ENCODE results near the gene OR2T6.

OR2T6 gene

DNA sequence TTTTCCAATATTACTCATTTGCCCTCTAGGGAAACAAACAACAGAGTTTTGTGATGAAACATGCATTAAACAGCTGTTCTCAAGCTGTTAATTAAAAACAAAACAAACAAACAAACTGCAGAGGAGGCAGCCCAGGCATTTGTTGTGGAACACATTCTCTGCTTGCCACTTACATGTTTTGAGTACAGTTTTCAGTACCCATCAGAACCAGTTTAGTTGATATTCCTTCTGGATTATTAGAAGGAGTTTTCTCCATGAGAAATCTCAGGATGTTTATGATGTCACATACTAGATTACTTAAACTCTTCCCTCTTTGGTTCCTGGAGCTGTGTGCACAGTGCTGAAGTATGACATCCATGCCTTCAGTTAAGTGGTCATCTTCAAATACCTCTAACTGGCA is at the start of gene OR2T6:
TSS of gene OR2T6 (plus strand) at position 301 of the 400 bp plus-strand sequence. CDS start 11,863 bp downstream, outside the sequence.
- H3K4me1 ChIP-seq (ENCODE audit: control insufficient read depth, insufficient read depth, low read length): no peaks in the 10 kb centered on the region
- H3K36me3 ChIP-seq (ENCODE audit: control insufficient read depth in 2 of 2, insufficient read depth in 2 of 2, low read length in 2 of 2): no peaks in the 10 kb centered on the region
- no peak within 1 kb of the TSS for H3K27ac ChIP-seq (ENCODE audit: low read length)
- H3K27me3 ChIP-seq (ENCODE audit: control insufficient read depth in 1 of 2, insufficient read depth in 2 of 2, low read length in 2 of 2): no peaks in the 10 kb centered on the region
- no peak within 1 kb of the TSS for H3K9ac ChIP-seq (ENCODE audit: low read length in 2 of 2)
- H3K4me3 ChIP-seq (ENCODE audit: low read length in 2 of 2): no peak within 1 kb of the TSS
- no peaks in the 10 kb centered on the region for H3K9me3 ChIP-seq (ENCODE audit: control insufficient read depth in 2 of 2, low read length in 2 of 2)

DNA sequence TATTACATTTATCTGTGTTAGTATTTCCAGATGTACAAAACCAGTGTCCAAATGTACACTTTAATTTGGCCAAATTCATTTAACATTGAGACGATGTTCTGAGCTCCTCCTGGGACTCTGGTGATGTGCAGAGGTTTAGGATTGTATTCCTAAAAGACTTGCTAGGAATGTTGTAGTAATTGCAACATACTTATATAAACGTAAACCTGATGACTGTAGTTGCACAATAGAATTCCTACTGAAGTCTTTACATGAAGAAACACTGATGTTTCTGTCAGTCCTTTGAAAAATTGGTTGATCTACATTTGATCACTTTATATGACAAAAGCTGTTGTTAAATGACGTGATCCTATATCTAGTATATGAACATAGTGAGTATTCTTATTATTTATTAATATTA is 32.1 kb upstream of the OR2T6 start:
- H3K27me3 ChIP-seq (ENCODE audit: control insufficient read depth in 1 of 2, insufficient read depth in 2 of 2, low read length in 2 of 2): no peaks in the 10 kb centered on the region
- H3K27ac ChIP-seq (ENCODE audit: low read length): no peak overlapping the region
- H3K9ac ChIP-seq (ENCODE audit: low read length in 2 of 2): no peak overlapping the region
- H3K9me3 ChIP-seq (ENCODE audit: control insufficient read depth in 2 of 2, low read length in 2 of 2): no peaks in the 10 kb centered on the region
- H3K4me1 ChIP-seq (ENCODE audit: control insufficient read depth, insufficient read depth, low read length): no peaks in the 10 kb centered on the region
- no peak overlapping the region for H3K4me3 ChIP-seq (ENCODE audit: low read length in 2 of 2)
- no peaks in the 10 kb centered on the region for H3K36me3 ChIP-seq (ENCODE audit: control insufficient read depth in 2 of 2, insufficient read depth in 2 of 2, low read length in 2 of 2)

DNA sequence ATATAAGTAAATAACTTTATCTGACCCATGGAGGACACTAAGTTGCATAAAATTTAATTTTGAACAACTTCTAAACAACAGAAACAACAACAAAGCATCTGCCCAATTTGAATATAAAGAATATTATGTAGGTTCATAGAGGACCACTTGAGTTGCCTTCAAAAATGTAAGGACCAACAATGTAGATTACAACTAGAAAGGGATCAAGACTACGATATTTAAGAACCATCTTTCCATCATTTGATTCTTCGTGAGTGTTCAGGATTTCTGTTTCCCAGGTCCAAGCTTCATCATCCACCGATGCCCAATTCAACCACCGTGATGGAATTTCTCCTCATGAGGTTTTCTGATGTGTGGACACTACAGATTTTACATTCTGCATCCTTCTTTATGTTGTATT is 27.1 kb upstream of the OR2T6 start, which contains the start of gene OR14C36:
TSS of gene OR14C36 (plus strand) at position 301 of the 400 bp plus-strand sequence. CDS start at position 301, 0 bp downstream.
- no peak within 1 kb of the TSS for H3K27ac ChIP-seq (ENCODE audit: low read length)
- no peak within 1 kb of the TSS for H3K4me3 ChIP-seq (ENCODE audit: low read length in 2 of 2)
- no peaks in the 10 kb centered on the region for H3K4me1 ChIP-seq (ENCODE audit: control insufficient read depth, insufficient read depth, low read length)
- H3K9ac ChIP-seq (ENCODE audit: low read length in 2 of 2): no peak within 1 kb of the TSS
- H3K9me3 ChIP-seq (ENCODE audit: control insufficient read depth in 2 of 2, low read length in 2 of 2): no peaks in the 10 kb centered on the region
- no peaks in the 10 kb centered on the region for H3K27me3 ChIP-seq (ENCODE audit: control insufficient read depth in 1 of 2, insufficient read depth in 2 of 2, low read length in 2 of 2)
- no peaks in the 10 kb centered on the region for H3K36me3 ChIP-seq (ENCODE audit: control insufficient read depth in 2 of 2, insufficient read depth in 2 of 2, low read length in 2 of 2)

DNA sequence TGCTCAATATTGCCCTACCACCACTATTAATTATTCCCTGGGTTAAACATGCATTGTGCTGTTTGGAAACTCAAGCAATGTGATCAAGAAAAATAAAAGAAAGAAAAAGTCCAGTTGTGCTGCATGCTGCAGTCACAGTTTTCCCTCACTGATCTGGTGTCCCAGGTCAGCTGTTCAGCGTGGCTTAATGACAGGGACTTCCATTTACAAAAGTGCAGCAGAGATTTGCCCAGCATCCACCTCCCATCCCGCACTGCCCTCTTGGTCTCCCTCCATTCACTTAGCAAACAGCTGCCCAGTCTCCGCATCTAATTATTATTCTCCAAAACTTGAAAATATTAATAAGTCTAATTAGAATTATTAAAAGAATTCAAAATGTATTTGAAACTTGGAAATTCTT is 16.1 kb upstream of the OR2T6 start:
- Histone ChIP-seq H3K9me3 (ENCODE audit: control insufficient read depth in 2 of 2, low read length in 2 of 2) (peaks cover 0 to 6% of the 10 kb centered on the region in 2 donors), H3K27me3 (ENCODE audit: control insufficient read depth in 1 of 2, insufficient read depth in 2 of 2, low read length in 2 of 2) (no peaks in the 10 kb centered on the region), H3K36me3 (ENCODE audit: control insufficient read depth in 2 of 2, insufficient read depth in 2 of 2, low read length in 2 of 2) (no peaks in the 10 kb centered on the region), H3K27ac (ENCODE audit: low read length) (no peak overlapping the region), H3K4me1 (ENCODE audit: control insufficient read depth, insufficient read depth, low read length) (no peaks in the 10 kb centered on the region), H3K9ac (ENCODE audit: low read length in 2 of 2) (no peak overlapping the region), H3K4me3 (ENCODE audit: low read length in 2 of 2) (no peak overlapping the region)

DNA sequence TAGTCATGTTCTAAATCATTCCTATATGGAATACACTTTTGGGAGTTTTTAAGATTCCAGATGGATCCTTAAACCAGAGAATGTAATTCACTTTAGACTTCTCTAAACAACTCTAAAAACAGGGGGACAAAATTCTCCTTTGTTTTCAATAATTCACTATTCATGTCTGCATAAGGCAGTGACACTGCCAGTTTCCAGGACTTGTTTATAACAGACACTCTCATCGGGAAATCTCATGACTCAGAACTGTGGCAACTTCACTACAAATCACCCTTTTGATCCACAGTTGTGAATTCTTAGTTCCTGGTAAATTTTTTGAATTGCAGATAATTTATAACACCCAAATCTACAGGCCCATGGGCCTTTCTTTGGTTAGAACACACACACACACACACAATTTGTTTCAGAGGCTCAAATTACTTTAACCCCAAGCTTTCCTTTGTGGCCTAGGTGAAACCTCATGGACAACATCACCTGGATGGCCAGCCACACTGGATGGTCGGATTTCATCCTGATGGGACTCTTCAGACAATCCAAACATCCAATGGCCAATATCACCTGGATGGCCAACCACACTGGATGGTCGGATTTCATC is 14.3 kb upstream of the OR2T6 start, which contains the start of gene OR2T4:
TSS of gene OR2T4 (plus strand) at position 545 of the 595 bp plus-strand sequence. CDS start at position 545, 0 bp downstream.
- H3K9me3 ChIP-seq (ENCODE audit: control insufficient read depth in 2 of 2, low read length in 2 of 2): peaks cover 0 to 6% of the 10 kb centered on the region in 2 donors
- H3K9ac ChIP-seq (ENCODE audit: low read length in 2 of 2): no peak within 1 kb of the TSS
- no peaks in the 10 kb centered on the region for H3K4me1 ChIP-seq (ENCODE audit: control insufficient read depth, insufficient read depth, low read length)
- no peaks in the 10 kb centered on the region for H3K27me3 ChIP-seq (ENCODE audit: control insufficient read depth in 1 of 2, insufficient read depth in 2 of 2, low read length in 2 of 2)
- H3K27ac ChIP-seq (ENCODE audit: low read length): no peak within 1 kb of the TSS
- no peaks in the 10 kb centered on the region for H3K36me3 ChIP-seq (ENCODE audit: control insufficient read depth in 2 of 2, insufficient read depth in 2 of 2, low read length in 2 of 2)
- H3K4me3 ChIP-seq (ENCODE audit: low read length in 2 of 2): no peak within 1 kb of the TSS

GRCh38 chr1:248366609-248367008 is 8.9 kb upstream of the OR2T6 start:
- H3K27ac ChIP-seq (ENCODE audit: low read length): no peak overlapping the region
- H3K4me3 ChIP-seq (ENCODE audit: low read length in 2 of 2): no peak overlapping the region
- H3K4me1 ChIP-seq (ENCODE audit: control insufficient read depth, insufficient read depth, low read length): no peaks in the 10 kb centered on the region
- no peak overlapping the region for H3K9ac ChIP-seq (ENCODE audit: low read length in 2 of 2)
- H3K27me3 ChIP-seq (ENCODE audit: control insufficient read depth in 1 of 2, insufficient read depth in 2 of 2, low read length in 2 of 2): no peaks in the 10 kb centered on the region
- peaks cover 0 to 6% of the 10 kb centered on the region in 2 donors for H3K9me3 ChIP-seq (ENCODE audit: control insufficient read depth in 2 of 2, low read length in 2 of 2)
- no peaks in the 10 kb centered on the region for H3K36me3 ChIP-seq (ENCODE audit: control insufficient read depth in 2 of 2, insufficient read depth in 2 of 2, low read length in 2 of 2)

GRCh38 chr1:248372394-248372793 is 3.2 kb upstream of the OR2T6 start:
- no peaks in the 10 kb centered on the region for H3K36me3 ChIP-seq (ENCODE audit: control insufficient read depth in 2 of 2, insufficient read depth in 2 of 2, low read length in 2 of 2)
- H3K9me3 ChIP-seq (ENCODE audit: control insufficient read depth in 2 of 2, low read length in 2 of 2): no peaks in the 10 kb centered on the region
- H3K27ac ChIP-seq (ENCODE audit: low read length): no peak overlapping the region
- H3K4me1 ChIP-seq (ENCODE audit: control insufficient read depth, insufficient read depth, low read length): no peaks in the 10 kb centered on the region
- H3K4me3 ChIP-seq (ENCODE audit: low read length in 2 of 2): no peak overlapping the region
- H3K27me3 ChIP-seq (ENCODE audit: control insufficient read depth in 1 of 2, insufficient read depth in 2 of 2, low read length in 2 of 2): no peaks in the 10 kb centered on the region
- no peak overlapping the region for H3K9ac ChIP-seq (ENCODE audit: low read length in 2 of 2)

DNA sequence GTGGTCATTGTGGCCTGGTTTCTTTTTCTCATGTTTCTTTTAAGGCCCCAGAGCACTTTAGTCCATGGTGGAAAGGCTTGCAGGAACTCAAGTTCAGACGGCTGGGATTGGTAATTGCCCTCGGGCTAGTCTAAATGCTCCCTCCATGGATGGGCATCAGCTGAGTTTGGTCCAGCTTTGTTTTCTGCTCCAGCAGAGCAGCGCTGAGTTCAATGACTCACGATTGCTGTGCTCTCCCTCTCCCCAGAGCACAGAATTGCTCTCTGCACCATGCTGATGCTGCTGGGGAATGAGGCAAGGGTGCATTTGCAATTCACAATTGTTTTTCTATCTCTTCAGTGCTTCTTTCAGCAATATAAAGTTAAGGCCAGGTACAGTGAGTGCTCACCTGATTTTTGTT is 1.8 kb upstream of the OR2T6 start:
- Histone ChIP-seq H3K9me3 (ENCODE audit: control insufficient read depth in 2 of 2, low read length in 2 of 2) (no peaks in the 10 kb centered on the region), H3K27ac (ENCODE audit: low read length) (no peak overlapping the region), H3K36me3 (ENCODE audit: control insufficient read depth in 2 of 2, insufficient read depth in 2 of 2, low read length in 2 of 2) (no peaks in the 10 kb centered on the region), H3K27me3 (ENCODE audit: control insufficient read depth in 1 of 2, insufficient read depth in 2 of 2, low read length in 2 of 2) (no peaks in the 10 kb centered on the region), H3K4me3 (ENCODE audit: low read length in 2 of 2) (no peak overlapping the region), H3K9ac (ENCODE audit: low read length in 2 of 2) (no peak overlapping the region), H3K4me1 (ENCODE audit: control insufficient read depth, insufficient read depth, low read length) (no peaks in the 10 kb centered on the region)

GRCh38 chr1:248376916-248377315 is 1.4 kb downstream of the OR2T6 start:
- Histone ChIP-seq H3K4me3 (ENCODE audit: low read length in 2 of 2) (no peak overlapping the region), H3K9me3 (ENCODE audit: control insufficient read depth in 2 of 2, low read length in 2 of 2) (no peaks in the 10 kb centered on the region), H3K4me1 (ENCODE audit: control insufficient read depth, insufficient read depth, low read length) (no peaks in the 10 kb centered on the region), H3K36me3 (ENCODE audit: control insufficient read depth in 2 of 2, insufficient read depth in 2 of 2, low read length in 2 of 2) (no peaks in the 10 kb centered on the region), H3K9ac (ENCODE audit: low read length in 2 of 2) (no peak overlapping the region), H3K27me3 (ENCODE audit: control insufficient read depth in 1 of 2, insufficient read depth in 2 of 2, low read length in 2 of 2) (no peaks in the 10 kb centered on the region), H3K27ac (ENCODE audit: low read length) (no peak overlapping the region)

GRCh38 chr1:248380854-248381253 is 5.3 kb downstream of the OR2T6 start:
- H3K9ac ChIP-seq (ENCODE audit: low read length in 2 of 2): no peak overlapping the region
- no peaks in the 10 kb centered on the region for H3K9me3 ChIP-seq (ENCODE audit: control insufficient read depth in 2 of 2, low read length in 2 of 2)
- H3K4me1 ChIP-seq (ENCODE audit: control insufficient read depth, insufficient read depth, low read length): no peaks in the 10 kb centered on the region
- no peak overlapping the region for H3K4me3 ChIP-seq (ENCODE audit: low read length in 2 of 2)
- no peaks in the 10 kb centered on the region for H3K36me3 ChIP-seq (ENCODE audit: control insufficient read depth in 2 of 2, insufficient read depth in 2 of 2, low read length in 2 of 2)
- peaks cover 0 to 3% of the 10 kb centered on the region in 2 donors for H3K27me3 ChIP-seq (ENCODE audit: control insufficient read depth in 1 of 2, insufficient read depth in 2 of 2, low read length in 2 of 2)
- no peak overlapping the region for H3K27ac ChIP-seq (ENCODE audit: low read length)

DNA sequence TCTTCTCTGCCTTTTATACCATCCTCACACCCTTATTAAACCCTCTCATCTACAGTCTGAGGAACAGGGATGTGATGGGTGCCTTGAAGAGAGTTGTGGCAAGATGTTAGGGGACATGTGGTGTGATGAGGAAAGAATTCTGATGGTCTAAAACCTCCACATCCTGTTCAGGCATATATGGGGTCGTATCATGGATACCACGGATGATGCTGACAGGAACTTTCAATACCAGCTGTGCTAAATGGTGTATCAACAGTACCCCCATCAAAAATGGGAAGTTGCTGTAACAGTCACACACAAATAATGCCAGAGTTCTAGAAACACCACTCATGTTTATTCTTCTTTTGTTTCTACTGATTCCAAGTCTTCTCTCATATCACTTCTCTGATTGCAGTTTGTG is 12.9 kb downstream of the OR2T6 start:
- no peak overlapping the region for H3K27ac ChIP-seq (ENCODE audit: low read length)
- no peaks in the 10 kb centered on the region for H3K36me3 ChIP-seq (ENCODE audit: control insufficient read depth in 2 of 2, insufficient read depth in 2 of 2, low read length in 2 of 2)
- H3K27me3 ChIP-seq (ENCODE audit: control insufficient read depth in 1 of 2, insufficient read depth in 2 of 2, low read length in 2 of 2): peaks cover 0 to 3% of the 10 kb centered on the region in 2 donors
- no peak overlapping the region for H3K9ac ChIP-seq (ENCODE audit: low read length in 2 of 2)
- no peak overlapping the region for H3K4me3 ChIP-seq (ENCODE audit: low read length in 2 of 2)
- no peaks in the 10 kb centered on the region for H3K4me1 ChIP-seq (ENCODE audit: control insufficient read depth, insufficient read depth, low read length)
- no peaks in the 10 kb centered on the region for H3K9me3 ChIP-seq (ENCODE audit: control insufficient read depth in 2 of 2, low read length in 2 of 2)
